Panc1 (cell line): ENCODE data around the gene LCN6. TPM values are rescaled to one million over a fixed set of nuclear protein-coding genes. Genes with fewer than 3 reads are reported as not detected.

Experiments used
- ATAC-seq: fragments of 200-7000 bp; cut with Tn5 transposase; 2 replicates; pipeline ENCODE4 v1.9.1; 2020; ENCODE audit warnings: mild to moderate bottlenecking, moderate library complexity
- BruUV-seq: library from RNA; stranded (reverse); fragments of 400-500 nt; replicated peaks from 2 replicates; lab custom pipeline; 2021; lab: Mats Ljungman, UMichigan
- CTCF ChIA-PET: fragments of 300-600 bp; sonication (Branson Sonifier 250); formaldehyde crosslinking; loops from one replicate; lab custom pipeline; 2022; ENCODE audit warnings: antibody characterized with exemption; lab: Charles Lee
- POLR2A ChIA-PET: fragments of 300-600 bp; sonication (Branson Sonifier 250); formaldehyde crosslinking; loops from one replicate; lab custom pipeline; 2022; ENCODE audit warnings: antibody characterized with exemption; lab: Charles Lee
- DNase-seq: peaks from one replicate; pipeline ENCODE4 v3.0.0-alpha.2; 2010; ENCODE audit warnings: low read depth, low spot score
- H3K27ac ChIP-seq: 2 replicates; pipeline ENCODE4 v1.5.1; 2011; ENCODE audit warnings: mild to moderate bottlenecking, low read length, inconsistent platforms
- H3K27me3 ChIP-seq: fragments of 200-500 bp; sonication (Bioruptor generic); 2 replicates; pipeline ENCODE4 v1.6.0; 2014; ENCODE audit warnings: low read length, inconsistent platforms; ENCODE audit not compliant: control insufficient read depth, insufficient read depth
- H3K36me3 ChIP-seq: fragments of 200-500 bp; sonication (Bioruptor generic); 2 replicates; pipeline ENCODE4 v1.5.1; 2014; ENCODE audit warnings: inconsistent platforms, mild to moderate bottlenecking, low read length, moderate library complexity; ENCODE audit not compliant: control insufficient read depth, insufficient read depth
- H3K4me1 ChIP-seq: 2 replicates; pipeline ENCODE4 v1.5.1; 2011; ENCODE audit warnings: inconsistent platforms, mild to moderate bottlenecking, low read length, moderate library complexity; ENCODE audit not compliant: control insufficient read depth, insufficient read depth
- H3K4me3 ChIP-seq, 2 experiments: 2 replicates each; pipeline ENCODE4 v1.5.1; 2011 to 2012; ENCODE audit warnings: low read depth in 2 of 2, low read length in 2 of 2, mild to moderate bottlenecking in 2 of 2, inconsistent platforms in 1 of 2, moderate library complexity in 1 of 2
- H3K9me3 ChIP-seq: fragments of 200-500 bp; sonication (Bioruptor generic); 2 replicates; pipeline ENCODE4 v1.5.1; 2014; ENCODE audit warnings: low read depth, mild to moderate bottlenecking, inconsistent platforms, low read length, moderate library complexity; ENCODE audit not compliant: control insufficient read depth, insufficient read depth
- POLR2AphosphoS5 ChIP-seq: IDR thresholded peaks from 2 replicates; pipeline ENCODE4 v1.6.1; 2012; ENCODE audit warnings: mild to moderate bottlenecking, low read depth, low read length, moderate library complexity
- SIN3A ChIP-seq: IDR thresholded peaks from 2 replicates; pipeline ENCODE4 v1.6.1; 2012; ENCODE audit warnings: low read depth, mild to moderate bottlenecking, low read length, moderate library complexity, borderline replicate concordance; ENCODE audit not compliant: insufficient read depth
- TCF7L2 ChIP-seq: IDR thresholded peaks from 2 replicates; pipeline ENCODE4 v1.6.1; 2011; ENCODE audit warnings: mild to moderate bottlenecking, low read depth, low read length, inconsistent platforms
- in situ Hi-C: cut with HindIII; loops from 2 replicates; pipeline ENCODE4 v1.10.0; 2016; ENCODE audit warnings: low sequenced_read_pairs, low pct_unique_long_range_greater_than_20kb
- intact Hi-C: fragments of 100-400 bp; cut with micrococcal nuclease; formaldehyde crosslinking; loops from one replicate; pipeline ENCODE4 v1.10.0; 2022; ENCODE audit not compliant: unreplicated experiment
- total RNA-seq: library from RNA; stranded (reverse); gene quantifications from one replicate; pipeline ENCODE4 v1.2.1, GENCODE V29; 2021; ENCODE audit not compliant: unreplicated experiment
- TF ChIP-seq, protein P1 (sequence below), 2 experiments: IDR thresholded peaks; 2 replicates each; pipeline ENCODE4 v1.6.1; 2011 to 2012; ENCODE audit warnings: low read depth in 2 of 2, control low read depth in 1 of 2, low read length in 1 of 2, mild to moderate bottlenecking in 1 of 2, moderate library complexity in 1 of 2; ENCODE audit not compliant: insufficient read depth in 1 of 2
- TF ChIP-seq, protein P2 (sequence below): fragments of 450-650 bp; IDR thresholded peaks from 2 replicates; pipeline ENCODE4 v1.5.1; 2017; ENCODE audit warnings: mild to moderate bottlenecking

LCN6 gene
- total RNA-seq, 1 experiment from 2014 or later, result not detected

DNA sequence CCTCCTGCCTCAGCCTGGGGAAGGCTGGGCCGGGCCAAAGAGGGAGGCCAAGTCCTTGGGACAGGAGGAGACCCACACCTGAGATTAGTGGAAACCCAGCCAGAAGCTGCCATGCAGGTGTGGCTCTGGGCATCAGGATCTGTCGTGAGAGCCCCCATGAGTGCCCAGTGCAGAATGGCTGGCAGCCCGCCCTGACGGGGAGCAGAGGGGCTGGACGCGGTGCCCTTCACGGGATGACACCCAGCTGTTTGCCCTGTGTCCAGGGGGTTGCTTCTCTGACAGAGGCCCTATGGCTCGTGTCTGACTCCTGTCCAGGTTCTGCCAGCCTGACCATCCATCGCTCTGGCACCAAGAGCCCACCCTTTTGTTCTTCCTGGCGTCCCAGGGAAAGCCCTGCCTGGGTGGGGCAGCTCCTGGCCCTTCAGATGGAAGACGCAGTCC is 27.4 kb downstream of the LCN6 start:
- Histone ChIP-seq H3K36me3 (peaks cover 5% of the 10 kb centered on the region; the same call in 1 of the 2 replicates), H3K27ac (no peak overlapping the region), H3K4me3 (no peak overlapping the region), H3K27me3 (no peaks in the 10 kb centered on the region), H3K4me1 (peaks cover 35% of the 10 kb centered on the region), H3K9me3 (no peaks in the 10 kb centered on the region)
- no peak for TF ChIP-seq POLR2AphosphoS5
- TF ChIP-seq, protein P1, sequence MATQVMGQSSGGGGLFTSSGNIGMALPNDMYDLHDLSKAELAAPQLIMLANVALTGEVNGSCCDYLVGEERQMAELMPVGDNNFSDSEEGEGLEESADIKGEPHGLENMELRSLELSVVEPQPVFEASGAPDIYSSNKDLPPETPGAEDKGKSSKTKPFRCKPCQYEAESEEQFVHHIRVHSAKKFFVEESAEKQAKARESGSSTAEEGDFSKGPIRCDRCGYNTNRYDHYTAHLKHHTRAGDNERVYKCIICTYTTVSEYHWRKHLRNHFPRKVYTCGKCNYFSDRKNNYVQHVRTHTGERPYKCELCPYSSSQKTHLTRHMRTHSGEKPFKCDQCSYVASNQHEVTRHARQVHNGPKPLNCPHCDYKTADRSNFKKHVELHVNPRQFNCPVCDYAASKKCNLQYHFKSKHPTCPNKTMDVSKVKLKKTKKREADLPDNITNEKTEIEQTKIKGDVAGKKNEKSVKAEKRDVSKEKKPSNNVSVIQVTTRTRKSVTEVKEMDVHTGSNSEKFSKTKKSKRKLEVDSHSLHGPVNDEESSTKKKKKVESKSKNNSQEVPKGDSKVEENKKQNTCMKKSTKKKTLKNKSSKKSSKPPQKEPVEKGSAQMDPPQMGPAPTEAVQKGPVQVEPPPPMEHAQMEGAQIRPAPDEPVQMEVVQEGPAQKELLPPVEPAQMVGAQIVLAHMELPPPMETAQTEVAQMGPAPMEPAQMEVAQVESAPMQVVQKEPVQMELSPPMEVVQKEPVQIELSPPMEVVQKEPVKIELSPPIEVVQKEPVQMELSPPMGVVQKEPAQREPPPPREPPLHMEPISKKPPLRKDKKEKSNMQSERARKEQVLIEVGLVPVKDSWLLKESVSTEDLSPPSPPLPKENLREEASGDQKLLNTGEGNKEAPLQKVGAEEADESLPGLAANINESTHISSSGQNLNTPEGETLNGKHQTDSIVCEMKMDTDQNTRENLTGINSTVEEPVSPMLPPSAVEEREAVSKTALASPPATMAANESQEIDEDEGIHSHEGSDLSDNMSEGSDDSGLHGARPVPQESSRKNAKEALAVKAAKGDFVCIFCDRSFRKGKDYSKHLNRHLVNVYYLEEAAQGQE (IDR thresholded peaks at IDR 0.05; ENCODE audit: insufficient read depth in 1 of 2, low read depth in 2 of 2, low read length in 1 of 2), result no peak
- no peak for TF ChIP-seq TCF7L2
- no peak for TF ChIP-seq SIN3A
- TF ChIP-seq, protein P2, sequence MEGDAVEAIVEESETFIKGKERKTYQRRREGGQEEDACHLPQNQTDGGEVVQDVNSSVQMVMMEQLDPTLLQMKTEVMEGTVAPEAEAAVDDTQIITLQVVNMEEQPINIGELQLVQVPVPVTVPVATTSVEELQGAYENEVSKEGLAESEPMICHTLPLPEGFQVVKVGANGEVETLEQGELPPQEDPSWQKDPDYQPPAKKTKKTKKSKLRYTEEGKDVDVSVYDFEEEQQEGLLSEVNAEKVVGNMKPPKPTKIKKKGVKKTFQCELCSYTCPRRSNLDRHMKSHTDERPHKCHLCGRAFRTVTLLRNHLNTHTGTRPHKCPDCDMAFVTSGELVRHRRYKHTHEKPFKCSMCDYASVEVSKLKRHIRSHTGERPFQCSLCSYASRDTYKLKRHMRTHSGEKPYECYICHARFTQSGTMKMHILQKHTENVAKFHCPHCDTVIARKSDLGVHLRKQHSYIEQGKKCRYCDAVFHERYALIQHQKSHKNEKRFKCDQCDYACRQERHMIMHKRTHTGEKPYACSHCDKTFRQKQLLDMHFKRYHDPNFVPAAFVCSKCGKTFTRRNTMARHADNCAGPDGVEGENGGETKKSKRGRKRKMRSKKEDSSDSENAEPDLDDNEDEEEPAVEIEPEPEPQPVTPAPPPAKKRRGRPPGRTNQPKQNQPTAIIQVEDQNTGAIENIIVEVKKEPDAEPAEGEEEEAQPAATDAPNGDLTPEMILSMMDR, result no peak
- CTCF ChIA-PET, result no interaction called here
- ATAC-seq, result 0 out of 2 replicates have a peak, but pooled peaks have one; percentile 1
- POLR2A ChIA-PET, result no interaction called here
- DNase-seq, result no peak
- BruUV-seq, result no TSS peak
- intact Hi-C loops, result no loop called here
- in situ Hi-C loops, result no loop called here

DNA sequence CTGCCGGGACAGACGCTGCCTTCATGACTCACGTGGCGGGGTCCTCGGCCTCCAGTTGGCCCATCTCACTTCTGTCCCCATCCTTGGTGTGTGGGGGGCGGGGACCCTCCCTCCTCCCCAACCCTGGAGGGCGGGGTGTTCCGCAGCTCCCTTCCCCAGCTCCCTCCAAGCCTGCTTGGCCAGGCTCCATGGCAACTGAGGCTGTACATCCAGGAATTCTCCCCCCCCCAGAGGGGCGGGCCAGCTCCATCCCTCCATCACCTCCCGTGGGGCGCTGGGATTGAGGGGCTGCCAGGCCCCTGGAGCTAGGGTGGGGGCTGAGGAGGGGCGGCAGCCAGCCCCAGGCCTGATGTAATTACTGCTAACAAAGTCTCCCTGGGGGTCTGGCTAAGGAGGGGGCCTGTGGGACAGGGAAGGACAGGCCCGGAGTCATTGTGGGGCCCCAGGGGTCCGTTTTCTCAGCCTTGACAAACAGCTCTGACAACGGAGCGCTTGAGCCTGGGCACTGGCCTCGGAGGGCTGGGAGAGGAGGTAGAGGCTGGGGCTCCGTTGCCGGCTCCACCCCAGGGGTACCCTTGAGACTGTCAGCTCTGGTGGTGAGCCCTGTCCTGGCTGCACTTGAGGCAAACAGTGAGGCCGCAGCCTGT is 28.0 kb downstream of the LCN6 start:
- ChIA-PET CTCF (interaction anchor here (0.7 kb wide), 1 partner anchor 37 kb away, joined by 6 read pairs; no protein-coding TSS in a partner anchor), POLR2A (interaction anchor here (0.7 to 1.1 kb wide), 2 partner anchors 47 to 49 kb away, joined by 3 read pairs; no protein-coding TSS in a partner anchor)
- TF ChIP-seq, protein P2, result no peak
- TF ChIP-seq, protein P1 (IDR thresholded peaks at IDR 0.05; ENCODE audit: insufficient read depth in 1 of 2, low read depth in 2 of 2, low read length in 1 of 2), result no peak
- TF ChIP-seq SIN3A, result no peak
- TF ChIP-seq TCF7L2, result no peak
- TF ChIP-seq POLR2AphosphoS5, result no peak
- Histone ChIP-seq H3K4me3 (no peak overlapping the region), H3K4me1 (peaks cover 29% of the 10 kb centered on the region), H3K27me3 (no peaks in the 10 kb centered on the region), H3K36me3 (peaks cover 2% of the 10 kb centered on the region; the same call in 1 of the 2 replicates), H3K9me3 (no peaks in the 10 kb centered on the region), H3K27ac (no peak overlapping the region)
- in situ Hi-C loops (no loop called here), intact Hi-C loops (no loop called here)
- no TSS peak for BruUV-seq
- peak; percentile 10; the same call in 1 of the 2 replicates for ATAC-seq
- no peak for DNase-seq
